ENCODE results near the gene PLCD3. TPM values are rescaled to one million over a fixed set of nuclear protein-coding genes. Genes with fewer than 3 reads are reported as not detected.

Gene PLCD3
- total RNA-seq, 2 experiments from 2014 or later, result 4.3 to 4.4 TPM

- no peak overlapping the region for H3K27ac Mint-ChIP-seq
- H3K36me3 Mint-ChIP-seq, result peaks cover 55% of the 10 kb centered on the region
- DNase-seq, result no peak
- ChIA-PET POLR2A (no interaction called here), CTCF (no interaction called here)
- H3K9me3 Mint-ChIP-seq, result no peaks in the 10 kb centered on the region
- no peaks in the 10 kb centered on the region for H3K27me3 Mint-ChIP-seq
- intact Hi-C loops (cut with micrococcal nuclease), result loop anchor here (5.0 kb wide), 1 partner anchor 64 kb away; no protein-coding TSS in a partner anchor
- no peak overlapping the region for H3K4me3 Mint-ChIP-seq
- H3K4me1 Mint-ChIP-seq (ENCODE audit: low read depth), result no peaks in the 10 kb centered on the region
Observed at GRCh38 chr17:45096141-45096540, 36.2 kb downstream of the PLCD3 start.

DNA sequence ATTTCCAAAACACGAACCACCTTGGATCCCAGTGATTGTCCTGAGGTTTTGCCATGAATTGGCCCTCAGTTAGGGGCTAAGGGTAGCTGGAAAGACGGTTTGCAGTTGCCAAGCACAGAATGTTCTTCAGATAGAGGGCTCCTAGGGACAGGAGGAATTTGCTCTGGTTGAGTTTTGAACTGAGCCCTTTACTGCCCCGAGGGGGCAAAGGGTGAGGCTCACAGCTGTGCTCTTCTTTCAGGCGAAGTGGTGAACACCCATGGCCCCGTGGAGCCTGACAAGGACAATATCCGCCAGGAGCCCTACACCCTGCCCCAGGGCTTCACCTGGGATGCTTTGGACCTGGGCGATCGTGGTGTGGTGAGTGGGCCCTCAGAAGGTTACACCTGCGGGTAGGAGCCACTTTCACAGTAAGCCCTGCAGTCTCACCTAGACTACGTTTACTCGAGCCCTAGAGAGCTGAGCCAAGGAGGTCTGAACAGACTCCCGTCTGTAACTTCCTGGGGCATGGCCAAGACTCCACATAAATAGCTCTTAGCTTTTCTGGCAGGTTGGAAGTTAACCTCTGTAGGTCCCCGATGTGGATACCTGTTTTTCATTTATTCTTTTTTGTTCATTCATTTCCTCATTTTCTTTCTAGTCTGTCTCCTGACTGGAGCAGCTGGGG, 38.7 kb downstream of the PLCD3 start:
- CTCF ChIA-PET, result interaction anchor here (1.1 kb wide), 2 partner anchors 10 to 42 kb away, joined by 3 to 4 read pairs; partner anchors contain the start of gene ACBD4
- H3K4me1 Mint-ChIP-seq (ENCODE audit: low read depth), result no peaks in the 10 kb centered on the region
- no peaks in the 10 kb centered on the region for H3K9me3 Mint-ChIP-seq
- no peak overlapping the region for H3K27ac Mint-ChIP-seq
- no peak overlapping the region for H3K4me3 Mint-ChIP-seq
- no peaks in the 10 kb centered on the region for H3K27me3 Mint-ChIP-seq
- H3K36me3 Mint-ChIP-seq, result peaks cover 57% of the 10 kb centered on the region
- intact Hi-C loops (cut with micrococcal nuclease), result no loop called here
- DNase-seq, result no peak
- POLR2A ChIA-PET, result no interaction called here

DNA sequence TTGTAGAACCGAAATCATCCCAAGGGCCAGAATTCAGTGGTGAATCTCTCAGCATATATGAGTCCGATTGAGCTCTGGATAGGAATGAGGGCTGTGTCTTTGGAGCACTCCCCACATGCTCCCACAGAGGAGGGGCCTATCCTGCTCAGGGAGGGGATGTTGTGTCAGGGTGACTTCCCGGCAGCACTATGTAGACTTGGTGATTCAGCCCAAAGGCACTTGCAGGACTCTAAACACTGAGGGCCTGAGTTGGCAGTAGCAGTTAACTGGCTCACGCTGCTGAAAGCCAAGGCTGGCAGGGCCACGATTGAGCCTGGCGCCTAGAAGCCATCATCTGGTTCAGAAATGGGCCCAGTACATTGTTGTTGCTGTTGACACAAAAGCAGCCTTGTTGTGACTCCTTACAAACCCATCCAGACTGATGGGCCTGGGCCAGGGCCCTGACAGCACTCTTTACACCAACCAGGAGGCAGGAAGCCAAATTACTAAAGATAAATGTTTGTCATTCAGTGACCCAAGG, 39.3 kb downstream of the PLCD3 start:
- Mint-ChIP-seq H3K36me3 (peaks cover 55% of the 10 kb centered on the region), H3K27ac (no peak overlapping the region), H3K4me1 (ENCODE audit: low read depth) (no peaks in the 10 kb centered on the region), H3K9me3 (no peaks in the 10 kb centered on the region), H3K27me3 (no peaks in the 10 kb centered on the region), H3K4me3 (no peak overlapping the region)
- POLR2A ChIA-PET, result no interaction called here
- intact Hi-C loops (cut with micrococcal nuclease), result no loop called here
- DNase-seq, result no peak
- CTCF ChIA-PET, result interaction anchor here (1.1 kb wide), 1 partner anchor 11 kb away, joined by 4 read pairs; no protein-coding TSS in a partner anchor

DNA sequence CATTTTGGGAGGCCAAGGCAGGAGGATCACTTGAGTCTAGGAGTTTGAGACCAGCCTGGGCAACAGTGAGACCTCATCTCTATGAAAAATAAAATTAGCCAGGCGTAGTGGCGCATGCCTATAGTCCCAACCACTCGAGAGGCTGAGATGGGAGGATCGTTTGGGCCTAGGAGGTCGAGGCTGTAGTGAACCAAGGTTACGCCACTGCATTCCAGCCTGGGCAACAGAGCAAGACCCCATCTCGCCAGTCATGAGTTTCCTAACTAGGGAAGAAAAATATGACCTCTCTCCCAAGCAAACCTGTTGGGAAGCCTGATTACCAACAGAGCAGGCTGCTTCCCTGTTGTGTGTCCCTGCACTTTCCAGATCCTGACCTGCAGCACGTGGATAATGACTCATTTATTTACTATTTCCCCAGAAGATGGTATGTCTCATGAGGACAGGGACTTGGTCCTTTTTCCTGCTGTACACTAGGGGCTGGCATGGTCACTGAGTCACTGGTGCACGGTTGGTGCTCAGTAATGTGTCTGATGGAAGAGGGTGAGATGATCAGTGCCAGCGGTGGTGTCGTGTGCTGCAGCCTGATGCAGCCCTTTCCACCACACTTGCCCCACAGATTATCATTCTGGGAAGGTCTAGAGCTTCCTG, 40.4 kb downstream of the PLCD3 start:
- ChIA-PET CTCF (no interaction called here), POLR2A (no interaction called here)
- Mint-ChIP-seq H3K4me3 (no peak overlapping the region), H3K36me3 (peaks cover 54% of the 10 kb centered on the region), H3K4me1 (ENCODE audit: low read depth) (no peaks in the 10 kb centered on the region), H3K27ac (peak overlapping the region; percentile 20), H3K27me3 (no peaks in the 10 kb centered on the region), H3K9me3 (no peaks in the 10 kb centered on the region)
- DNase-seq, result no peak
- intact Hi-C loops (cut with micrococcal nuclease), result no loop called here

- no peak for DNase-seq
- H3K36me3 Mint-ChIP-seq, result peaks cover 49% of the 10 kb centered on the region
- H3K27me3 Mint-ChIP-seq, result no peaks in the 10 kb centered on the region
- ChIA-PET POLR2A (no interaction called here), CTCF (interaction anchor here (0.6 to 1.1 kb wide), 3 partner anchors 41 to 103 kb away, joined by 3 to 5 read pairs (median 3); no protein-coding TSS in a partner anchor)
- H3K27ac Mint-ChIP-seq, result no peak overlapping the region
- no peaks in the 10 kb centered on the region for H3K4me1 Mint-ChIP-seq (ENCODE audit: low read depth)
- H3K9me3 Mint-ChIP-seq, result no peaks in the 10 kb centered on the region
- intact Hi-C loops (cut with micrococcal nuclease), result no loop called here
- no peak overlapping the region for H3K4me3 Mint-ChIP-seq
Observed at GRCh38 chr17:45090711-45091110, 41.6 kb downstream of the PLCD3 start.

DNA sequence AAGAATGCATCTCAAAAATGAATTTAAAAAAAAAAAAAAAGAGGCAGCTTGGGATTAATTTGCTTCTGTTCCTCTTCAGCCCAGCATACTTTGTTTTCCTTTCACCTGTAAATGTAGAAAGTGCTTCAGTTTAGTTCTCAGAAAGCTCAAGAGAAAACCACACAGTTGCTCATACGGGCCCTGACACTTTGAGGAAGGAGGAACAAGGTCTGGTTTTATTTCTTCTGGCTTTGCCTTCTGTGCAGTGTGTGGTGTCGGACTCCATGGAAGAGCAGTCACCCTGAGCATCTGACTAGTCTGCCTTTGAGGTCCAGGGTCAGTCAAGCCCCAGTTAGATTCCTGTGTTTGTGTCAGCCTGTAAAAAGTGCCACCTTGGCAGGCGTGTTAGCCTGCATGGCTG, 43.6 kb downstream of the PLCD3 start:
- no peaks in the 10 kb centered on the region for H3K27me3 Mint-ChIP-seq
- no peaks in the 10 kb centered on the region for H3K9me3 Mint-ChIP-seq
- no peaks in the 10 kb centered on the region for H3K4me1 Mint-ChIP-seq (ENCODE audit: low read depth)
- CTCF ChIA-PET, result interaction anchor here (1.2 kb wide), 2 partner anchors 11 to 47 kb away, joined by 3 to 4 read pairs; partner anchors contain the start of gene ACBD4
- no peak overlapping the region for H3K4me3 Mint-ChIP-seq
- no peak overlapping the region for H3K27ac Mint-ChIP-seq
- POLR2A ChIA-PET, result no interaction called here
- intact Hi-C loops (cut with micrococcal nuclease), result no loop called here
- DNase-seq, result no peak
- H3K36me3 Mint-ChIP-seq, result peaks cover 42% of the 10 kb centered on the region

DNA sequence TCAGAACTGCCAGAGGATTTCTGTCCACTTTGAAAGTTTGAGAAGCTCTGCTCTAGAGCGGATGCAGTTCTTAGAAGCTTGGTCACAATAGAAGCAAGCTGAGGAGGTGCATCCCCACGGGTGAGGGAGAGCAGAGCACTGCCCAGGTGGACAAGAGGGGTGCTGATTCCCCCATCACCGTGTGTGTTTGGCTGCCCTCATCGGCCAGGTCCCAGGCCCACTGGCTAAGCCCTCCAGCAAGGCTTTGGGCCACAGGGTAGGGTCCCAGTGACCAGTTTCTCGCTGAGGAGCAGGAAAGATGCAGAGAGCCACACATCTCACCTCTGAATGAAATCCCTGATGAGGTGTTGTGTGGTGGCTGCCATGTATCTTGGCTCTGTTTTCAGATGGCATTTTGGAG, 44.3 kb downstream of the PLCD3 start:
- Mint-ChIP-seq H3K4me3 (no peak overlapping the region), H3K9me3 (no peaks in the 10 kb centered on the region), H3K4me1 (ENCODE audit: low read depth) (no peaks in the 10 kb centered on the region), H3K36me3 (peaks cover 37% of the 10 kb centered on the region), H3K27ac (no peak overlapping the region), H3K27me3 (no peaks in the 10 kb centered on the region)
- ChIA-PET POLR2A (no interaction called here), CTCF (interaction anchor here (1.5 kb wide), 1 partner anchor 11 kb away, joined by 8 read pairs; no protein-coding TSS in a partner anchor)
- DNase-seq, result no peak
- intact Hi-C loops (cut with micrococcal nuclease), result no loop called here

DNA sequence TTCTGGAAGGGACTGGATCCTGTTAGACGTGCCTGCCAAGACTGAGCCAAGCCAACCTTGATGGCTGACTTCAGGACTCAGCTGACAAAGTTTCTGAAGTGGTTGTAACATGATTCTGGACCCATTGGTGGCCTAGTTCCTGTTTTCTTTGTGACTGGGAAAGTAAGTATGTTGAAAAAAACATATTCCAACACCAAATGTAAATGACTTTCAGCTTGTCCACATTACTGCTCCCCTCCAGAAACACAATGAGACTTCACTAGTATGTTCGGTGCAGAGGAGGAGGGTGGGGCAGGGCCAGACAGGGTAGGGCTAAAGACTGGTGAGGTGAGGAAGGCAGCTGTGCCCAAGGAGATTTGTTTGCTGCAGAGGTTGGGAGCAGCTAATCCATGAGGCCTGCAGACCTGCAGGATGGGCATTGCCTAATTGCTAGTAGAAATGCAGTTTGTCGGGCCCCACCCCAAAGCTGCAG, 44.8 kb downstream of the PLCD3 start:
- POLR2A ChIA-PET, result no interaction called here
- Mint-ChIP-seq H3K27me3 (no peaks in the 10 kb centered on the region), H3K36me3 (peaks cover 34% of the 10 kb centered on the region), H3K4me1 (ENCODE audit: low read depth) (no peaks in the 10 kb centered on the region), H3K9me3 (no peaks in the 10 kb centered on the region), H3K27ac (no peak overlapping the region), H3K4me3 (no peak overlapping the region)
- intact Hi-C loops (cut with micrococcal nuclease), result no loop called here
- no peak for DNase-seq
- CTCF ChIA-PET, result interaction anchor here (1.5 kb wide), 1 partner anchor 12 kb away, joined by 8 read pairs; no protein-coding TSS in a partner anchor

DNA sequence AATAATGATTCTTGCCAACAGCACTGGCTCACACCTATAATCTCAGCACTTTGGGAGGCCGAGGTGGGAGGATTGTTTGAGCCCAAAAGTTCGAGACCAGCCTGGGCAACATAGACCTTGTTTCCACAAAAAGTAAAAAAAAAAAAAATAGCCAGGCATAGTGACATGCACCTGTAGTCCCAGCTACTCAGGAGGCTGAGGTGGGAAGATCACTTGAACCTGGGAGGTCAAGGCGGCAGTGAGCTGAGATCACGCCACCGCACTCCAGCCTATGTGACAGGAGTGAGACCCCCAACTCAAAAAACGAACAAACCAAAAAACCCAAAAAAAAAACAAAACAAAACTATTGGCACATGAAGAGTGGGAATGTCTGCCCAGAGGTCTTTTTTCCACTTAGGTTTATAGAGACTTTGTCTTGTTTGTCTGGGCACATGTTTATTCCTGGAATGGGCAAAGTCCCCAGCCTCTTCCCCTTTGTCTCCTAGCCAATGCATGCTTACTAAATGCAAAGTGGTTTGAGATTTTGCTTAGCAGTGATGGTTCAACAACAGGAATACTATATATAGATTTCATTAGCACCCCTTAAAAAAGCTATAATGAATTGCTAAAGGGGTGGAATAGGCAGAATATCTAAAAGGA, 45.3 kb downstream of the PLCD3 start:
- Mint-ChIP-seq H3K27ac (no peak overlapping the region), H3K4me1 (ENCODE audit: low read depth) (no peaks in the 10 kb centered on the region), H3K9me3 (no peaks in the 10 kb centered on the region), H3K4me3 (no peak overlapping the region), H3K27me3 (no peaks in the 10 kb centered on the region), H3K36me3 (peaks cover 34% of the 10 kb centered on the region)
- ChIA-PET CTCF (interaction anchor here (1.5 kb wide), 1 partner anchor 12 kb away, joined by 8 read pairs; no protein-coding TSS in a partner anchor), POLR2A (no interaction called here)
- no peak for DNase-seq
- intact Hi-C loops (cut with micrococcal nuclease), result no loop called here

GRCh38 chr17:45086391-45086790, 45.9 kb downstream of the PLCD3 start:
- DNase-seq, result no peak
- H3K36me3 Mint-ChIP-seq, result peaks cover 37% of the 10 kb centered on the region
- no peak overlapping the region for H3K27ac Mint-ChIP-seq
- no peaks in the 10 kb centered on the region for H3K4me1 Mint-ChIP-seq (ENCODE audit: low read depth)
- intact Hi-C loops (cut with micrococcal nuclease), result no loop called here
- CTCF ChIA-PET, result interaction anchor here (0.7 kb wide), 1 partner anchor 44 kb away, joined by 3 read pairs; no protein-coding TSS in a partner anchor
- POLR2A ChIA-PET, result interaction anchor here (0.7 kb wide), 1 partner anchor 189 kb away, joined by 3 read pairs; no protein-coding TSS in a partner anchor
- no peak overlapping the region for H3K4me3 Mint-ChIP-seq
- H3K27me3 Mint-ChIP-seq, result no peaks in the 10 kb centered on the region
- no peaks in the 10 kb centered on the region for H3K9me3 Mint-ChIP-seq

DNA sequence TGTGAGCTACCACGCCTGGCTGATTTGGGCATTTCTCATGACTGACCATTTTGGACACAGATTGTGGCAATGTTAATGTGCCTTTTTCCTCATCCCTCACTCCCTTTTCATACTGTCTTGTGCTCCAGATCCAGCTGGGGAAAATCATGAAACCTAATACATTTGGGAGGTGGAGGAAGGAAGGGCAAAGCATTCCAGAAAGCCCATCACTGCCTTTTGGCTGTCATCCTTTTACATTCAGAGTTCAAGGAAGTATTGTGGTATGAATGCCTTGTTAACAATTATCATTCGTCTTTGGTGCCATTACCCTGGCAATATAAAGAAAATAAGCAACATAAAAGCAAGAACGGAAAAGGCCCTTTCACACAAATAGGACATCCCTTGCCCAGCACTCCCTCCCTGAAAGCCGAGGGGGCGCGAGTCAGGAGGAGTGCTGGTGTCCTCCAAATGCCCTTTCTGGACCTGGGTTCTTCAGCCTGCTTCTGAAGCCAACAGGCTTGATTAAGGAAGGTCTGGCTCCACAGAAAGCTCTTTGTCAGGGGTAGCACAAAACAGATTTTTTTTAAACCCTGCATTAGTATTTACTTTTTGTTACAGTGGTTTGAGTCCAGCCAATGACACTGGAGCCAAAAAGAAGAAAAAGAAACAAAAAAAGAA, 51.1 kb downstream of the PLCD3 start:
- Mint-ChIP-seq H3K27ac (no peak overlapping the region), H3K4me1 (ENCODE audit: low read depth) (peaks cover 20% of the 10 kb centered on the region), H3K36me3 (peaks cover 19% of the 10 kb centered on the region), H3K9me3 (no peaks in the 10 kb centered on the region), H3K27me3 (no peaks in the 10 kb centered on the region), H3K4me3 (no peak overlapping the region)
- DNase-seq, result no peak
- intact Hi-C loops (cut with micrococcal nuclease), result no loop called here
- CTCF ChIA-PET, result interaction anchor here (1.0 to 1.2 kb wide), 2 partner anchors 18 to 54 kb away, joined by 3 to 4 read pairs; partner anchors contain the start of gene ACBD4
- POLR2A ChIA-PET, result no interaction called here
